ENCODE results near the gene ARRB1. TPM values are rescaled to one million over a fixed set of nuclear protein-coding genes. Genes with fewer than 3 reads are reported as not detected.
A peak's percentile ranks its signal among the peaks of the same experiment; 100 is the strongest.

The ARRB1 gene
- total and polyA plus RNA-seq, 2 of the 13 experiments (the other 11 are each of a cell fraction or from before 2014, with no cell fraction given): 22.5 to 35.7 TPM

GRCh38 chr11:75350743-75351540 lies 519 bp downstream of the ARRB1 start (continued):
- no peak for TF ChIP-seq ZBTB40 (IDR thresholded peaks at IDR 0.05)
- 0 out of 2 replicates have a peak, but pooled peaks have one; percentile 50 for TF ChIP-seq ZBTB40 (CRISPR knock-in tag; IDR thresholded peaks at IDR 0.05)
- 0 out of 2 replicates have a peak, but pooled peaks have one; percentile 9 for TF ChIP-seq TFE3 (CRISPR knock-in tag; IDR thresholded peaks at IDR 0.05)
- no peak for TF ChIP-seq ZSCAN12 (CRISPR knock-in tag; IDR thresholded peaks at IDR 0.05)
- TF ChIP-seq ZFP36L2 (CRISPR knock-in tag; IDR thresholded peaks at IDR 0.05): no peak
- TF ChIP-seq SMYD3 (CRISPR knock-in tag; IDR thresholded peaks at IDR 0.05): no peak
- TF ChIP-seq ZNF446 (CRISPR knock-in tag; IDR thresholded peaks at IDR 0.05): 0 out of 2 replicates have a peak, but pooled peaks have one; percentile 75
- TF ChIP-seq TRIM22 (IDR thresholded peaks at IDR 0.05): no peak
- TF ChIP-seq ZBTB38 (CRISPR knock-in tag; IDR thresholded peaks at IDR 0.05): peak; percentile 90
- no peak for TF ChIP-seq ZNF253 (CRISPR knock-in tag; IDR thresholded peaks at IDR 0.05; ENCODE audit: borderline replicate concordance)
- no peak for TF ChIP-seq NFATC3 (CRISPR knock-in tag; IDR thresholded peaks at IDR 0.05)
- TF ChIP-seq ZSCAN9 (CRISPR knock-in tag; IDR thresholded peaks at IDR 0.05; ENCODE audit: borderline replicate concordance): 0 out of 2 replicates have a peak, but pooled peaks have one; percentile 14
- no peak for TF ChIP-seq NFIC (IDR thresholded peaks at IDR 0.05; ENCODE audit: low read length)
- TF ChIP-seq SP1 (IDR thresholded peaks at IDR 0.05): no peak
- TF ChIP-seq SP1 (CRISPR knock-in tag; IDR thresholded peaks at IDR 0.05): no peak
- TF ChIP-seq ZNF713 (CRISPR knock-in tag; IDR thresholded peaks at IDR 0.05): no peak
- 0 out of 2 replicates have a peak, but pooled peaks have one; percentile 27 for TF ChIP-seq IRF2 (CRISPR knock-in tag; IDR thresholded peaks at IDR 0.05)
